HG02981 (cell line): ENCODE data around the gene HDAC4.

Experiments used
- ATAC-seq: cut with Tn5 transposase; IDR thresholded peaks from one replicate; pipeline ENCODE4 v1.9.1; 2021; ENCODE audit warnings: mild to moderate bottlenecking, moderate library complexity; ENCODE audit not compliant: unreplicated experiment

Gene HDAC4

DNA sequence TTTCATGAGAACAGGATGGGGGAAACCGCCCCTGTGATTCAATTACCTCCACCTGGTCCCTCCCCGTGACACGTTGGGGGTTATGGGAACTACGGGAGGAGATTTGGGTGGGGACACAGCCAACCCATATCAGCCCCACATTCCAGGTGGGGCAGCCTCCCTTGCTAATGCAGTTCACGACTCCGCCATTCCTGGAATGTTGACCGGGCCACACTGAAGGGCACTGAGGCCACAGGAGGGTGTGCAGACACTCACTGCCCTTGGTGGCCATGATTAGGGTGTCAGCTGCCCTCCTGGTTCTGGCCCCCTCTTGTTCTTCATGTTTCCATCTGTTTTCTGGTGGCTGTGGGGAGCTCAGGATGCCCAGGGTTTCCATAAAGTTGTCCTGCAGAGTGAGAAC is 376.6 kb downstream of the HDAC4 start:
- ATAC-seq, result no peak

DNA sequence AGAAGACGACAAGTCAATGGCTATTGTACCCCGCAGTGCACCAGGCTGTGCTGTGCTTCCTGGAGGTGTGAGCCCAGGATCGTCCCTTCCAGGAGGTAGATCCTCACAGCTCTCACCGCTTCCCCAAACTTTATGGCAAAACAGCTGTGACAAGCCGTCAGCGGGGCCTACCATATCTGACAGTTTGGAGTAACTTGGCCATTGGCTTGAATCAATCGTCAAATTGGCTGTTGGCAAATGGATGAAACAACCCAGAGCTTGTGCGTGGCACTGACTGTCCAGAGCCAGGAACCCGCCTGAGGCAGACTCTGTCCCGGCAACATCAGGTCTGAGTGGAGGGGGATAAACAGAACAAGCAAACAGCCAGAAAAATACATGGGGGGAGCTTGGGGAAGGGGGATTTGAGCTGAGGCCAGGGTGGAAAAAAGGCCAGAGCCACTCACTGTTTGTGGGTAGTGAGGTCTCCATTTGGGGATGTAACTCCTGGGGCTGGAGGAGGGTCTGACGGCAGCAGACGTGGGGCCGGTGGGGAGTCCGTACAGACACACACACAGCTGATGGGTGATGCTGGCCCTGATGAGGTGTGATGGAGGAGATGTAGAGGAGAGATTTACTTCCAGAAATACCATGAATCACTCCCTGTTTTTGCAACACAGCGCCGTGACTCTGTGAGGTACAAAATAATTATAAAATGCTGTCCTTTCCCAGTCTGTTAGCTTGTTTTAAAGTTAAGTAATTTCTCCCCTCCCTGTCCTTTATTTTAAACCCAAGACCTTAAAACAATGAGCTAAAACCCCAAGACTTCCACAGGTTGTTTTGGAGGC is 378.2 kb downstream of the HDAC4 start:
- ATAC-seq, result no peak

DNA sequence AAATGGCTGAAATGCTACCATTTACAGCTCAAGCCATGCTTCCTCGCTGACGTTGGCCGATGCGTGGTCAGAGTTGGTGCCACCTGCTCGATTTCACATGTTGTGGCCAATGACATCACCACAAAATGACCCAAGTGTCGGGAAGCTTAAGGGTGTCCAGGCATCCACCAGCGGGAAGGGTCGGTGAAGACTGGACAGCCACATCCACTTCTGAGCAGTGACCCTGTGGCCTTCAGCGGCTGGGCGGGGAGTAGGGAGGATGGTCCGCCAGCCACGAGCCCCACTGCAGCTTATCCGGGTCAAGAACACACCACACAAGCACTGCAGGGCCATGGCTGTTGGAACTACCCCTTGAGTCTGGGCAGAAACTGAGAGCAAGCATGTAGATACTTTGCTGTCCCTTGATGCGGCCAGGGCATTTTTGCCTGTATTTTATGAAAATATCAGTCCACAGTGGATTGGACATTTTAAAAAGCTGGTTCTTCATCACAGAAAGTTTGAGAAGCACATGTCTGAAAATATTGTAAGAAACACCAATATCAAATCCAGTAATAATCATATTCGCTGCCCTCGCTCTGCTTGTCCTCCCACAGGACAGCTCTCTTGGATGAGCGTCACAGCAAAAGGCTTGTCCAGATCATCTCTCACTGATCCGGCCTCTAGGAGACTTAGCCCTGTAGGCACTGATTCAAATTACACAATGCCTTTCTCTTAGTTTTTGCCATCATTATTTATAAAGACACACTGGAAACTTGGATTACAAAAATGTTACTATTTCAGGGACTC is 379.0 kb downstream of the HDAC4 start:
- no peak for ATAC-seq

DNA sequence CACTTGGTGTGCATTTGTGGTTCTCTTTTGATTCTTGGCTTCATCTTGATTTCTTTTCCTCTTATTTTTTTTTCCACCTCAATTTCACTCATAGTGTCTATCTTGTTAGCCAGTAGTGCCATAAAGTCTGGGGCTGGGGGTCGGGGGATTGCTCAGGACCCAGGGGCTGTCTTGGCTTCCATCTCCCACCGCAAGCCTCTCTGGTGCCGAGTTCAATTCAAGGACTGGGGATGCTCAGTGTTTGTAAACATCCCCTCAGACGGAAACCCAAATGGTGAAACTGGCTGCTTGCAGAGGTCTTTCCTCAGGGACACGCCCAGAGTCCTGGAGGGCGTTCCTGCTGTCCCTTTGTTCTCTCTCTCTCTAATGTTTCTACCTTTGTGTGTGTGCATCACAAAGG is 379.6 kb downstream of the HDAC4 start:
- no peak for ATAC-seq

DNA sequence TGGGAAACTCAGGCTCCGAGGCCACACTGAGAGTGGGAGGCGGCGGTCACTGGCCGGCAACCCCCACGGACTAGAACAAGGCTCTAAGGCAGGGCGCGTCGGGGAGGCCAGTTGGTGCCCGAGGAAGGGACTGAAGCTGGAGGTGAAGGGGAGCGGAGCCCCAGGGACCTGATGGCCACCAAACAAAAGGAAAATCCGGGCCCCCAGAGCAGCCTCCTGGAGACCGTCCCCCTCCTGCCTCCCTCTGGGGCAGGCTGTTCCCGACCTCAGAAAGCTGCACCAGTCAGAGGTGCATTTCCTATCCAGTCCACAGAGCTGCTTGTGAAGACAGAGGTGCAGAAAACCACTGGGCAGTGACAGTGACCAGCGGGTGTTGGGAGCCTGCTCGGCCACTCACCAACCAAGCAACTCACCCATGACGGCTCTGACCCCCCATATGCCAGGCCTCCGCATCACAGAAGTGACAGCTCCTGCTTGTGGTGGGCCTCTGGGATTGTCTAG is 380.2 kb downstream of the HDAC4 start:
- no peak for ATAC-seq

DNA sequence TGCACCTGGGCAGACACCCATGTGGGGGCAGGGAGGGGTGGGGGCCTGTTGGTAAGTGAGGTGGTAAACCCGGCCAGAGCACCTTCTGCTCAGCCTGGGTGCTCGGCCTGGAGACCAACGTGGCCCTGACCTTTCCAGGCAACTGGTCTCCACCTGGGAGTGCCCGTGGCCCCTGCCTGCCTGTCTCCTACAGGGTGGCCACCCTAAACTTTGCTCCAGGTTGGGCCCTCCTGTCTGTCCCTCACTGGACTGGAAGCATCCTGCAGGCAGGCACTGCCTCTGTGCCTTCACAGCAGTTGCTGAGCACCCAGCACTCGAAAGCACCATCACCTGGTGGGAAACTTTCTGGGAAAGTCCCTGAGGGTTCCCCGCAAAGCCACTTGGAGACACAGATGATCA is 381.6 kb downstream of the HDAC4 start:
- ATAC-seq, result no peak

DNA sequence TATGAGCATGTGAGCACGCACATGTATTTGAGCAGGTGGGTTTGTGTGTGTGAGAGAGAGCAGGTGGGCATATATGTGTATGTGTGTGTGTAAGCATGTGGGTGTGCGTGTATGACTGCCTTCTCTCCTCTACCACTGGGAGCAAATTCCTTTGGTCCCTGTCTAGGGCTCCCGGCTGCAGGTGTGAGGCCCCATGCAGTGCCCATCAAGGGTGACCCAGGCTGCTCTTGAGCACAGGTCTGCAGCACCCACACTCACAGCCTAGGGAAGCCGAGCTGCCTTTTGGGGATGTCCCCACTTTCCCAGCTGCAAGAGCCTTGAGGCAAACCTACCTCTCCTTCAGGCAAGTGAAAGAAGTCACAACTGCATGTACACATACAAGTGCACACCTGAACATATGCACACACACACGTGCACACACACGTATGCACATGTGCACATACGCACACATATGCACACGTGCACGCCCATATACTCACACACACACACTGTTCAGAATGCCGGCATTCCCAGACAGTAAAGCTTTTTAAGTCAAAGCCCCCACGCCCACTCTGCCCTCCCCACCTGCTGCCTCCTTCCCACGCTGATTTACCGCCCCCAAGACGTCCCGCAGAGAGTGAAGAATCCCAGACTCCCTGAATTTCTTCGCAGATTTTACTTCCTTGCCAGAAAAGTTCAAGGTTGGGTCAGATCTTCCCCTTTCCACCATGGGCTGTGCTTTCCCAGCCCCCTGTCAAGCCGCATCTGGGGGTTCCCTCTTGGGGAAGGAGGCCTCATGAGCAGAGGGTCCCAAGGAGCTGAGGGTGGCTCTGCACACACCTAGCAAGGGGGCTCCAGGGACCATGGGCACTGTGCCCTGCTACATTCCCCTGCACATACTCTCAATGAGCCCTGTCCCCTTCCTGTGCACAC is 382.3 kb downstream of the HDAC4 start:
- ATAC-seq, result no peak

DNA sequence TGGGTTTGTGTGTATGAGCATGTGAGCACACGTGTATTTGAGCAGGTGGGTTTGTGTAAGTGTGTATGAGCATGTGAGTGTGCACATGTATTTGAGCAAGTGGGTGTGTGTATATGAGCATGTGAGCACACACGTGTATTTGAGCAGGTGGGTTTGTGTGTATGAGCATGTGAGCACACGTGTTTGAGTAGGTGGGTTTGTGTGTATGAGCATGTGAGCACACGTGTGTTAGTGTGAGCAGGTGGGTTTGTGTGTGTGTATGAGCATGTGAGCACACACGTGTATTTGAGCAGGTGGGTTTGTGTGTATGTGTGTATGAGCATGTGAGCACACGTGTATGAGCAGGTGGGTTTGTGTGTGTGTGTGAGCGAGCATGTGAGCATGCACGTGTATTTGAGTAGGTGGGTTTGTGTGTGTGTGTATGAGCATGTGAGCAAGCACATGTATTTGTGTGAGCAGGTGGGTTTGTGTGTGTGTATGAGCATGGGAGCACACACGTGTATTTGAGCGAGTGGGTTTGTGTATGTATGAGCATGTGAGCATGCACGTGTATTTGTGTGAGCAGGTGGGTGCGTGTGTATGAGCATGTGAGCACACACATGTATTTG is 383.2 kb downstream of the HDAC4 start:
- no peak for ATAC-seq

DNA sequence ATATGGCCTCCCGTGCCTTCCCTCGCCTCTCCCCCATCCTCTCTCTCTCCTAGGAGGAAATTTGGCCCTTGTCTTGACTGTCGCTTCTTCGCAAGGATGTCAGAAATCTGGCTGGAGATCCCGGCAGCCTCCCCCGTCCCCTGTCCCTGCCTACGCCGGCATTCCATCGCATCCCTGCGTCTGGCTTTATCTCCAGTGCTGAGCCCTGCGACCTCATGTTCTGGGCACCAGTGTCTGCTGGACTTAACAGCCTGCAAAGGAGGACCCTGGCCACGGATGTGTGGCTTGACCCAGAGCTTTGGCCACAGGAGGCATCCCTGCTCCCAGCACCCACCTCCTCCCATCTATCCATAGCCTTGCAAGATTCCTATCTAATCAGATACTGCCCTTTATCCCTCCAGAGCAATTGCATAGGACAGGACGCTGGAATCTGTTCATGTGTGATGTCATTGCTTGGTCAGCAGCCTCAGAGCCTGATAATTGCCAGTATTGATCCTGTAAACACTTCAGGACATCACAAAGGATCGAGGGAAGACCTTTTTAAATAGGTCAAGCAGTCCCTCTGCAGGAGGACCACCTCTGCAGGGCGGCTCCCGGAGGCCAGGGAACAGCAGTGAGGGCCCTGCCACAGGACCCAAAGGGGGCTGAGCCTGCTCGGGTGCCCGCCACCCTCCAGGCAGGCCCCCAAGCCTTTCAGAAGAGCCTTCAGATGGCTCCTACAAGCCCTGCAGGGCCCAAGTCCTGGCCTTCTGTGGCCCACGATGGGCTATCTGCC is 384.7 kb downstream of the HDAC4 start:
- ATAC-seq, result no peak

DNA sequence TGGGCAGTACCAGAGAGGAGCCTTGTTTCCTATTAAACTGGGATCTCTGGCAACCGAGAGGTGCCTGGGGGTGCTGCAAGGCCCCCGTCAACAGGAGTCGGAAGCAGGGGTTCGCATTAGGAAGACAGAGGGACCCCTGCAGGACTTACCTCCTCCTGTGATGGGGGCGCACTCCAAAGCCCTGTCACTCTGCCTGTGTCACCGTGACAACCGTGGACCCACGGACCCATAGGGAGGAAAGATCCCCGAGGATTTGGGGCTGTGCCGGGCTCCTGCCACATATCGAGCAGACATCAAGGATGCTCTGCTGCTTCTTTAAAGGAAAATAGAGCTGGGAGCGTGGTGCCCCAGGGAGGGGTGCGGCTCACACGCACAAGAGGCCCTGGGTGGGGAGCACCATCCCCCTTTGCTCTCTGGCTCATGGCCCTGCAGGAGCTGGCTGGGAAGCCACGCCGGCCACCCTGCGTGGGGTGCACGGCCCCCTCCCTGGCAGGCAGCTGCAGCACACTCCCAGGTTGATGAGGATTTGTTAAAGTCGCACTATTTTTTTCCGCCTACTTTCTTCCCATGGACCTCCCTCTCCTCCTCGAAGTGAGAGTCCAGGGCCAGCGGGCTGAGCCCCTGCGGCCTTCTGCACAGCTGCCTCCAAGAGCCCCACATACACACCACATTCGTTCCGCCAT is 385.5 kb downstream of the HDAC4 start:
- no peak for ATAC-seq

DNA sequence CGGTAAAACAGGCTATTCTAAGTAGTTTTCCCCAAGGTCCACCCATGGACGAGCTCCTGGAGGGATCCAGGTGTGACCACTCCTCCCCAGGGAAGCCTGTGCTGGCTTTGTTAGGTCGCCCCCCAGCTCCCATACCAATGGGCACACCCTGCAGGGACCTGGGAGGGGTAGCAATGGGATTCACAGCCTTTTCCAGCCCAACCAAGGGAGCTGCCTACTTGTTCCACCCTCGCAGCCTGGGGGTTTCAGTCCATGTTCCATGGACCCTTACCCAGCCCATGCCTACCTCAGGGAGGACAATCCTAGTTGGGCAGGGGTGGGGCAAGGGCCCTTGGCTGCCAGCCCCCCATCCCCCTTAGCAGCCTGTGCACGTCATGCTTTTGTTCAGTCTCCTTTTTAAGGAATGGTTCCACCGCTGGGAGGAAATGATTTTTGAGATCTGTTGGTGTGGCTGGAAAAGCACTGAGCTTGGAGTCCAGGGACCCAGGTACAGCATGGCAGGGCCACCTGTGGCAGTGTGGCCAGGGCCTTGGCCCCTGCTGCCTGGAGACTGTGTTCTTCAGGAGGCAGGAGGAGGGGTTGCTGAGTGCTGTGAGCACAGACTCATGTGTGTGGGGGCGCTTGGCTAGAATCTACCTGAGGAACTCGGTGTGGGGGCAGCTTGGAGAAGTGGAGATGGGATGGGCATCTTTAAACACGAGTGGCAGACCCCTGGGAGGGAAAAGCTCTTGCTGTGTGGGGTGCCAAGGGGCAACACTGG is 386.2 kb downstream of the HDAC4 start:
- no peak for ATAC-seq

DNA sequence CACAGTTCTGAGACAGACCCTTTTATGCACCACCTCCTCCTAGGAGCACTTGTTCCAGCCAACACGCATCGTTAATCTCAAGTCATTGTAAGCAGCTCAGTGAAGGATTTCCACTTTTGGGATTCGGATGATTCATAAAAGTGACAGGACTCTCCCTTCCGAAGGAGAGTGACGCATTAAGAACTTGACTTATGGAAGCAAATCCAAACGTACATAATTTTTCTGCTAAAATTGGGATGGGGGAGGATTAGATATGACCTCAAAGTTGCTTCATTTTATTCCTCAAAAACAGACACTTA is 387.2 kb downstream of the HDAC4 start:
- ATAC-seq, result no peak

DNA sequence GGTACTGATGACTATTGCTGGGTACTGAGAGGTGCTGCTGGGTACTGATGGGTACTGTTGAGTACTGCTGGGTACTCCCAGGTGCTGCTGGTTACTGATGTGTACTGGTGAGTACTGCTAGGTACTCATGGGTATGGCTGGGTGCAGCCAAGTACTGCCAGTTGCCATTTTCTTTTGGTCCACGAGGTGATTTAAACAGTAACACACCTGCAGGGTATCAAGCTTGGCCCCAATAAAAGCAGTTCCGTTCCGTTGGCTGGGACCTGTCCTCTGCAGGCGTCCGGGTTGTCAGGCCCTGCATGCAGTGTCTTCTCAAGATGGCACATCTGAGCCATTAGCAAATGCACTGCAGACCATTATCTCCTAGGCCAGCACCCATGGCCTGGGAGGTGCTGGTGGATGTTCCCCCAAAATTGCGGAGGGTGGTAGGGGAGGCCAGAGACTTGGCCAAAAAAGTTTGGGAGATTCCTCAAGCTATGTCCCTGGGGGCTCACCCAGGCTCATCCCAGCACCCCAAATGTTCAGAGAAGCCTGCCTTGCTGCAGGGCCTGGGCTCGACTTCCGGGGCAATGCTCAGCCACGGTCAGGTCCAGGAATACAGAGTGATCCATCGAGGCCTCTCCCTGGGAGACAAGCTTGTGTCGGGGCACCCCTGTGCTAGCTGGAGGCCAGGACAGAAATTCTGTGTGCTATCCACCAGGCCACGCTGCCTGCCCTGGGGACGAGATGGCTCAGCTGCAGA is 387.7 kb downstream of the HDAC4 start:
- ATAC-seq, result no peak

DNA sequence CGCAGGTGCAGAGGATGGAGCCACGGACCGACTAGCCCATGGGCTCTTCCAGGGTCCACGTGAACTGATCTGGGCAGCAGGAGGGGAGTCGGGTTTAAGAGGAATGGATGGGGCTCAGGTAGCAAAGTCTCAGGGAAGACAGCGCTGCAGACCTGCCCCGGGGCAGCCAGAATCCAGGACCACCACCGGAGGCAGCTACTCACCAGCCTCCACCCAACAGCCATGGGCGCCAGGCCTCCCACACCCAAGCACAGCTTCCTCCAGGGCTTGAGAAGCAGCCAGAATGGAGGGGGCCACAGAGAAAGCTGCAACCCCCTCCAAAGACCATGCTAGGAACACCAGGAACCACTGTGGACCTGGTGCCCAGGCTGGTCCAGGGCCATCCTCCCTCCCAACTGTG is 388.6 kb downstream of the HDAC4 start:
- no peak for ATAC-seq

DNA sequence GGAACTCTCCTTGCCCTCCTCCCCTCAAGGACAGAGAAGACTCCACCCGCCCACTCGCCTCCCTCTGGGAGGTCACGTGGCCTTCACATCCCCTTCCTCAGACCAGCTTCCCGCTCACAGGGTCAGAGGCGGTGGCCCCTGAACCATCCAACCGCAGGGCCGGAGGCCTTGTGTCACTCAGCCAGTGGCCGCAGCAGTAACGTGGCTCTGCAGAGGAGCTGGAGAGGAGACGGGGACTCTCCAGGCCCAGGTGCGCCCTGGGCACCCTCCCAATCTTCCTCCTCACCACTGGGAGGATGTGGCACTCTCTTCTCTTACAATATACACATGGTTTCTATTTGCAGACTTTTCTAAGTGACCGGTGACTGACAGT is 391.2 kb downstream of the HDAC4 start:
- ATAC-seq, result no peak

DNA sequence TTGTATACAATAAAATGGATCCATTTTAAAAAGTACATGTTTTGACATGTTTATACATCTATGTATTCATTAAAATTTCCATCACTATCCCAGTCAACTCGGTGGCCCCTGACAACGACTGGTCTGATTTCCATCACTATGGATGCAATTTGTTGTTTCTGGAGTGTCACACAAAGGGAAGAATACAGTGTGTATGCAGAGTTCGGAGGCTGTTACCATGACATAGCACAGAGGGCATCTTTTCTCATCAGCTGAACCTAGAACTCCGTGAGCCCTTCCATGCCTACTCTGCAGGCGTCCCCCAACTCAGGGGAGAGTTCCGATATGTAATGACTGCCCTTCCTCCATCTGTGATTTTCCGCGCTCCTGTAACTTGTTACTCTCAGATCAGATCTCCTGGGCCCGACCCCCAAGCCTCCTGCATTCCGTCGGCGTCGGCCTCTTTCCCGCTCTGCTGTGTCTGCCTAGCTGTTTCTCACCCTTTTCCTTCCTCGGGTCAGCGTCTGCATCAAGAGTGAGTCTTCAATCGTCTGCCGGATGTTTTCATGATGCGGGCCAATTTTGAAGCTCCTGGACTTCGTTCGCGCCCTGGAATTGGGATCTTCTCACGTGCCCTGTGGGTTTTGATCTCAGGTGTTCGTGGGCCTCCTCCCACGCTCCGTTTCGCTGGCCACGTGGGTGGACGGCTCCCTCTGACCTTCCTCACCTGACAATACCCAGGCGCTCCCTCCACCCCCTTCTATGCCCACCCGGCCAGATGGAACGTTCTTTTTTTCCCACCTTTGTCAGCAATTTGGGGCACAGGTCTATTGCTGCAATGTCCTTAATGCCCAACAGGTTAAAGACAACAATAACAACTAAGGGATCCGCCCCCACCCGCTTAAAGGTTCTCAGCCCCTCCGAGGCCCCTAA is 391.9 kb downstream of the HDAC4 start:
- no peak for ATAC-seq

DNA sequence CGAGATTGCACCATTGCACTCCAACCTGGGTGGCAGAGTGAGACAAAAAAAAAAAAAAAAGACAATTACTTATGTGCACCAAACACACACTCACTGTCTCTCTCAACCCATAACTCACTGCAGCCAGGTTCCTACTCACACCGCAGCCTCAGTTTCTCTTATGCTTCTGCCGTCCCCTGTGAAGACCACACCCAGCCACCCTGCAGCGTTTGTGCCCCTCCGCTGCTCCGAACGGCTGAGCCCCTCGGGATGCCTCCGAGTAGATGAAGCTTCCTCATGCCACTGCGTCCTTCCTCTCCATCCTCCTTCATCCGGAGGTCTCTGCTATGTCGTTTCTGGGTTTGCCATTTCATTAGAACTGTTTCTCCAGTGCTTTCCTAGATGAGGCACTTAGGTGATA is 392.8 kb downstream of the HDAC4 start:
- ATAC-seq, result no peak
